GM21360 (cell line): Measurements from ENCODE around the gene KLF7.

Experiments
- ATAC-seq: cut with Tn5 transposase; IDR thresholded peaks from one replicate; pipeline ENCODE4 v1.9.1; 2021; ENCODE audit warnings: mild to moderate bottlenecking, moderate library complexity; ENCODE audit not compliant: unreplicated experiment

The KLF7 gene

DNA sequence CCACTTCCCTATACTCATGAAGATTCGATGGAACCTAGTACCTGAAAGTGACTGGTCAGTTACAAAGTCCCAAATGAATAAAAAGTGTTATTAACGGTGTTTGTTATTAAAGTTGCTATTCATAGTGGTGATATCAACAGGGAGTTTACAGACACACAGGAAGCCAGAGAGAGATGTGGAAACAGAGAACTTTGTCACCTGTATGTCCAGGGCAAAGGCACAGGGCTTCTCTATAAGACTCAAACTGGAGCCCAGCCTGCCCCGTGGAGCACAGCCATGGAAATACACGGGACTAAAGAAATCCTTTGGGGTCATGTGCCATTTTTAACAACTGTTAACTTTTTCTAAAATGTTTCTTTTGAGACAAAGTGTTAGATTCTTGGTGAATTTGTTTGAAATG is 68.5 kb downstream of the KLF7 start:
- ATAC-seq = no peak

DNA sequence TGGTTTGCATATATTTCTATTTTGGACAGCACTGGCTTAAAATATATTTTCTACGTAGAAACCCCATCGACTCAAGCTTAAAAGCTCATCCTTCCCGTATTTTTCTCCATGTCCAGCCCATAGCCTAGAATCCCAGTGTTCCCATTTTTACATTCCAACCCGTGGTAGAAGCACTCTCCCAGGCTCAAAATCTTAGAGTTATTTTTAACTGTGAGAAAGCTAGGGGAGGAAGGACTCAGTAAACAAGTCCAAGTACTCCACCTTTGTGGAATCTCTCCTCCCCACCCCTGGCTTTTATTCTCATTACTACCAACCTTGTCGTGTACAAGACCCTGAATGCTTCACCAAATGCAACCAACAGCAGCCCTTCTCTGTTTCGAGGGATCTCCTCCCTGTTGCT is 69.8 kb downstream of the KLF7 start:
- no peak for ATAC-seq

DNA sequence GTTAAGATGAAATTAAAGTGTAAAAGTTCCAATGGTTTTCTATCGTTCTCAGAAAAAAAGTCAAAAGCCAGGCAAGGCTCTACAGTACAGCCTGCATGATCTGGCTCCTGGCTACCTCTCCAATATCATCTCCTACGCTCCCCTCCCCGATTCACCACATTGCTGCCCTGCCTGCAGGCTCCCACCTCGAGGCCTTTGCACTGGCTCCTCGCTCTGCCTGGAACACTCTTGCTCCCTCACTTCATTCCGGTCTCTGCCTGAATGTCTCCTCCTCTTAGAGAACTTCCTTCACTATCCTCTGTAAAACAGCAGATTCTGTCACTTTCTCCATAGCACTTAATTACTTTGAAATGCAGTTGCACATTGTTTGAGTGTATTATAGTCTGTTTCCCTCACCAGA is 72.5 kb downstream of the KLF7 start:
- ATAC-seq = no peak

DNA sequence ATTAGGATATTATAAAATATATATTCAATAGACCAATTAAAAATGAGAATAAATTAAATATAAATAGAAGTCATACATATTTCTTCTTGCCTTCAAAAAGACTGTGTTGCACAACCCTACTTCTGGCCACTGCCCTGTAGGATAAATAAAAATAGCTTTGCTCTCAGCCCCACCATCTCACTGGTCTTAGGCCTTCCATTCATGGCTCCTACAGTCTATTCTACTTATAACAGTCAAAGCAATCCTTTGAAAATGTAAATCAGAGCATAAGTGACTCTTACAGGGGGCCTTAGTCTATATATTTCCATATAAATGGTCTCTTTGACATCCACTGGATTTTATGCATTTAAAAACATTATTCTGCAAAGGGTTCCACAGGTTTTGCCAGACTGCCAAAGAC is 72.9 kb downstream of the KLF7 start:
- no peak for ATAC-seq

DNA sequence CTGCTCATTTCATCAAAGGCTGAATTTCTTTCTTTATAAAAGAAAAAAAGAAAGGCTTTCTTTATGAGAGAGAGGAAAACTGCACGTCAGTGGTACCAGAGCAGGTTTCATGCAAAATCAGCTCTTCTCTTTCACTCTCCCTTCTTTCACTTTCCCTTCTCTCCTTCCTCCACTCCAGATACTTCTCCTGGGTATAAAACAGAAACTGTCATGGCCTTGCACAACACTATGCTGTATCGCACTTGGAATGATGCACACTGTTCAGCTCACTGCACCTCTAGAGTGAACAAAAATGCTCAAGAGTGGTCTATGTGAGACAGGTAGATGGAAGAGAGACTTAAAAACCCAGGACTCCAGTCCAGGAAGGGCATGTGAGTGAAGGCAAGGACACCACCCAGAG is 73.8 kb downstream of the KLF7 start:
- ATAC-seq = no peak

DNA sequence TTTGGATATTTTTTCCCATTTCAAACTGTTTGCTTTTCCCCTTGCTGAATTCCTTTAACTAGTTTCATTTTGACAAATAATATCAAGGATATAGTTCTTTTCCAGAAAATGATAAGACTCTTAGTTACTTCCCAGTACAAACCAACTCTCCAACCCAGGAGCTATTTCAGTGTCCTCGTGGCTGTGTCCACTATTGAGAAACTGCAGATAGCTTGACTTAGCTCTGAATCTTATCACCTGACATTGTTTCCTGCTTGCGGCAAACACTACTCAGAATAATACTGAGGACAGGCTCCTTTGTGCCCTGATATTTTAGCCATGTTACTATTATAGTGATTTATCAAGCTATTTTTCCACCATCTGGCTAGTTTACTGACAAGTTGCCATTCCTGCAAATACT is 74.6 kb downstream of the KLF7 start:
- no peak for ATAC-seq

DNA sequence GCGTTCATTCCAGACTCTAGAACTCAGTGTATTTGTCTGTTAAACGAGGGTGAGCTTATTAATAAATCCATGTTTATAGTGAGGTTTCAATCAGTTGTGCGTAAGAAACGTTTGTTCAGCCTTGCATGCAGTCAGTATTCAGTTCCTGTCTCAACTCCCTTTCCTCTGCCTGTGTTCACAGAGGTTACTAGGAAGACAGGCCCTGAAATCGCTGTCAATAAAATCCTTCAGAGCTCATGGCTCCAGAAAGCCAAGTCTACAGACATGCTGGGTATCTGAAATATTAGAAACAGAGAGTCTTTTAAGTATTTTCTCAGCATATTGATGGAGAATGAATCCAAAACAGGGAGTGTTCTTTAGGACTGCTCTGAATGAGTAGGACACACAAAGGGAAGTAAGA is 75.4 kb downstream of the KLF7 start:
- ATAC-seq = no peak

DNA sequence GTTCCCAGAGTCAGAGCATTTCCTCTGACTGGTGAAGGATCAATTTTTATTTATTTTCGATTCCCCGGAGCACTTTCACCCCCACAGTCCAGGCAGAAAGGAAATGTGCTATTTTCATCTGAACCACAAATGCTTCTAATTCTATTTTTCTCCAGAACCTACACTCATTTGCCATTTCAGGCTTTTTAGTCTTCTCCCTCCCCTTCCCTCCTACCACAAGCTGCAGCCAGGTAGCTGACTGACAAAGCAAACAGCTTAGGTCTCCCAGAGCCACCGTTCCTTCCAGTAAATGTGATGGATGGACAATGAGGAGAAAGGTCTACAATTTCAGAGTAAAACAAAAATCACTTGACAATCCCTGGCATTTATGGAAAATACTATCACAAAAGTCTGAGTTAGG is 76.9 kb downstream of the KLF7 start:
- no peak for ATAC-seq

DNA sequence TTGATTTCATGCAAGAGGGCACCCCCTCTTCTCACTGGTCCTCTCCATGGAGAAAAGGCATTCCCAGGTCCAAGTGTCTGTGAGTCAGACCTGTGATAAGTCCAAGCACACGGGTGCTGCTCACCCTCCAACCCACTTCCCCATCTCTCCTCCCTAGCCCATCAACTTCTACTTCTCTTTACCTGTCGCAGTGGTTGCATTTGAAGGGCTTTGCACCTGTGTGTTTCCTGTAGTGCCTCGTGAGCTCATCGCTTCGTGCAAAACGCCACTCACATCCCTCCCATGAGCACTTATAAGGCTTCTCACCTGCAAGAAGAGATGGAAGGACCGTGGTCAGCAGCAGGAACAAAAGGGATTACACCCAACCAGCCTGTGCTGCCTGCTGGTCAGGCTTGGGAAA is 77.5 kb downstream of the KLF7 start:
- no peak for ATAC-seq

DNA sequence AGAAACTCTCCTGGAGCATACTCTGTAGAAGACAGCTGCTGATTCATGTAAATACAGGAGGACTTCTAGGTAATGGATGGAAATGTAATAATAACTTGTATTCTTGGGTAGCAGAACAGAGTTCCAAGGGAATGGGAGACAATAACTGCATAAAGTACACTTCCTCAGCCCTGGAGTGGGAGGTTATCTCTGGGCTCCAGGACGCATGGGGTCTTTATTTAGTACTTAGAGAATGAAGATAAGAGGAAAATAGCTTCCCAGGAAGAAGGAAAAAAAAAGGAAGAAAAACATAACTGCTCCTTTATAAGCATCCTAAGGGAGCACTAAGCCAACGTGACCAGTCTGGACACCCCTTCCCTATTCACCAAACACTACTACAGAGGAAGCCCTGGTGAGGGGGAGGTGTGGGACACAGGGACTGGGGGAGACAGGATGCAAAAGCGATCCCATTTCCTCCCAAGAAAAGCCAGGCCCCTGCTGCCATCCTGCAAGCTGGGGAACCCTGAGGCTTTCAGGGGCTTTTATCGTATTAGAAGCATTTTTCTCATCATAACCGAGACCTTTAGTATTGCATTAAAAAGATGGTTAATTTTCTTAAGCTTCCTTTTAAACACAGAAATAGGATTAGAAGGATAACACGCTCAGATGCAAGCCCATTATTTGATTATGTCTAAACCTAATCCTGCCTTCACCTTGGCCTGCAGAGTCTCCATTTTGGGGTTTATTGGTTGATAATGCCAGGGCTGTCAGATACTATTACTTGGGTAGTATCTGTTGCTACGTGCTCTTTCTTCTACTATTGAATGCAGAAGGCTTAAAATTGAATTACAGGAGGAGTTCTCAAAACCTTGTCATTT is 78.5 kb downstream of the KLF7 start:
- no peak for ATAC-seq

DNA sequence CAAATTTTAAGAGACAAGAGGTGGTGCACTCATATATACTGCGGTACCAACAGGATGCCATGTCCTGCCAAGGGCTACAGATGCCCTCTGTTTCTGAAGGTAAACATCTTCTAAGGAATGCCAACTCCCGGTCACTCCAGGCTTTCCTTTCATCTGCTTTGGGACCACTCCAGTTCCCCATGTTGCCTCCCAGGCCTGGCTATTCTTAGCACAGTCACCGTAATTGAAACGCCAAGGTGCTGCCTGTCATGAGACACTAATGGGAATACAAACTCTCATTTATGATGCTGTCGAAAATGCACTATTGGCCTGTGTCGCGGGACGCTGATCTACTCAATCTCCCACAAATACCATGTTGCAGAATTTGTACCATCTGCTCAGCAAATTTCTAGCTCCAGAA is 79.6 kb downstream of the KLF7 start:
- no peak for ATAC-seq

DNA sequence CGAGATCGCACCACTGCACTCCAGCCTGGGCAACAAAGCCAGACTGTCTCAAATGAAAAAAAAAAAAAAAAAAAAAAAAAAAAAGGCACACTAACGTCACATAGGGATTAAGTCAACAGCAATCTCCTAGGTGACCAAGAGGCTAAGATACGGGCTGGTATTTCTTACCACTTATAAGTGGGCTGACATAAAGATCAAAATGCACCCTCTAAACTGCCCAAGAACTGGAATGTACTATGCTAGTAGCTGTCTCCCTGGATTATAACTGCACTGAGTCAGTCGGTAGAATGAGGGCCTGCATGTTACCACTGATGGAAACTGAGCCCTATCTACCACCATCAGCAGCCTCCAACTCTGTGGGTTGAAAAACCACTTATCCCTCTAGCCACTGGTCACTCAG is 80.6 kb downstream of the KLF7 start:
- no peak for ATAC-seq

DNA sequence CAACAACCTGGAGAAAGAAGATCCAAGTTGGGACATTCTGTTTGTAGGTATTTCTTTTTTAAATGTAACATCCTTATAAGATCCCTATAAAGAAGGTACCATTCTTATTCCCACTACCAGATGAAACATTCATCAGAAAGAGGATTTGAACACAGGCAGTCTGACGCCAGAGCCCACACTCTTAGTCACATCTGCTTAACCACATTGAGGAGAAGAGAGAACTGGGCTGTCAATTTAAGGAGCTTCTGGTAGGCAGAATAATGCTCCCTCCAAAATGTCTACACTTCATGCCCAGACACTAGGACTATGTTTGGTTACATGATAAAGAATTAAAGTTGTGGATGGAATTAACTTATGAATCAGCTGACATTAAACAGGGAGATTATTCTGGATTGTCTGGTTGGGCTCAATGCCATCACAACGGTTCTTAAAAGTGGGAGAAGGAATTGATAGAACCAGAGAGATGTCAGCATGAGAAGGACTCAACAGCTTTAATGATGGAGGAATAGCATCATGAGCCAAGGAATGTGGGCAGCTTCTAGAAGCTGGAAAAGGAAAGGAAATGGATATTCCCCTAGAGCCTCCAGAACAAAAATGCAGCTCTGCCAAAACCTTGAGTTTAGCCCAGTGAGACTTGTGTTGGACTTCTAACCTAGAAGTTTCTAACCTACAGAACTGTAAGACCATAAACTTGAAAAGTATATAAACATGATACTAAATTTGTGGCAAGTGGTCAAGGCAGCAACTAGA is 82.2 kb downstream of the KLF7 start:
- ATAC-seq = no peak

DNA sequence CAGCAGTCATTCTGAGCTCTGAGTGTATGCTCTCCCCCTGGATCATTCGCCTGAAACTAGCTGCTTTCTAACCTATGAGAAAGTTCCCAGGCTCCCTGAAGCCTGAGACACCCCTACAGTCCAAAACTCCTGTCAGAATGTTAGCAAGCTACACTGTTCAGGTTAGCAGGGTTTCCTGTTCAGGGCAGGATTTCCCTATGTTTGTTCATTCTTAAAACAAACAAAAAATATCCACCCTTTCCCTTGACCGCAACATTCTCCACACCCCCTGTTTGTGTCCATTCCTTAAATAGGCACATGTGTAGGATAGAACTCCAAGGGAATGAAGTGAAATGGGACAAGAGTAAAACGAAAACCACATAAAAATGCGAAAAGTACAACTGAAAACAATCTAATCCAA is 83.1 kb downstream of the KLF7 start:
- no peak for ATAC-seq

DNA sequence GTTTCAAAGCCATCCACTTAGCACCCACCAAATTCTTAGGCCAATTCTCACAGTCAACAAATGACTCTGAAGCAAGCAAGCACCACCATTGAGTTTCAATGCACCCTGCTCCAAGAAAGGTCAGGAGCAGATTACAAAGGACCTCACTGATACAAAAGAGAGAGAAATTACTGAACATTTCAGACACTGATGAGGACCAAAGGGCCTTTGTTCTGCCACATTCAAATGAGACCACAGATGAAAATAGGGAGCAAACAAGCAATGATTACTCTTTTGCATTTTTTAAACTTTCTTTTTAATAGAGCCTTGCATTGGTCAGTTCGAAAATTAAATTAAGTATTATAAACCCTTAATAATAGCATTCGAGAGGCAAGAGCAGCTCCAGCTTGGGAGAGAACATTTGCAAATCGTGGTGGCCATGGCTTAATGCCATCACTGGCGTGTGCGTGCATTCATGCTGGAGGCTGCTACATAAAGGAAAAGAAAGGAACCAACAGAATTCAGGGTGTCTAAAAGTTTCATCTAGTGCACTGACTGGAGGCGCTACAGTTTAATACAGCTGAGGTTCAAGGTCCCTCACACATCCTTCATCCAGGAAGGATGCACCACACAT is 87.5 kb downstream of the KLF7 start:
- no peak for ATAC-seq

DNA sequence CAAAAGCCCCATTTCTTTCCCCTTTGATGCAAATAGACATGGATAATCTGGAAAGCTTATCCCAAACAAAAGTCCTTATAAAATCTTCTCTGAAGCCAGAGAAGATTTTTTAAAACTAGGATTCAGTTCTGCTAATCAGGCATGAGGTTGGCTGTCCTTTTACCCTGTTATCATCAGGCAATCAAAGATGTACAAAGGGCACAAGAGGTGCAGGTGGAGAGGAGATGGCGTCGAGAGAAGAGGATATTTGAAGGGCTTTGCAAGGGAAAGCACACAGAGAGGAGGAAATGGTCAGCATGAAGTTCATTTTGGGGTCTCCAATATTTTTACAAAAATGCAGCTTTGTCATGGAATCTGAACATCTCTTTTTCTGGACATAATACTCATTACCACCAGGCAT is 88.5 kb downstream of the KLF7 start:
- no peak for ATAC-seq

DNA sequence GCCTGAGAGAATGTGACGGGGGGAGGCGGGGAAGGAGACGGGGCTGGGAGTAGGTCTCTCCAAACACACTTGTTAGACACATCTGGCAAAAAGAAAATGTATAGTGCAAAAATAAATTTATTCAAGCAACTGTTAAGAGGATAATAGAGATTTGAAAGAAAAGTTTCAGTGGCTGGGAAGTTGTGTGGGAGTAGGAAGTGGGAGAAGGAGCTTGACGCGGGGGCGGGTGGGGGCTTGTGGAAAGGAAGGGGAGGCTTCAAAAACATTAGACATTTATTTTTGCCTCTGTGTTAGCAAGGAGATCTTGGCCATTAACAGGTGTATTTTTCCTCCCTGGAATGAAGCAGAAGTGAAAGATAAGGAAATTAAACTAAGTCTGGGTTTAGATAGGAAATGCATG is 90.3 kb downstream of the KLF7 start:
- no peak for ATAC-seq

DNA sequence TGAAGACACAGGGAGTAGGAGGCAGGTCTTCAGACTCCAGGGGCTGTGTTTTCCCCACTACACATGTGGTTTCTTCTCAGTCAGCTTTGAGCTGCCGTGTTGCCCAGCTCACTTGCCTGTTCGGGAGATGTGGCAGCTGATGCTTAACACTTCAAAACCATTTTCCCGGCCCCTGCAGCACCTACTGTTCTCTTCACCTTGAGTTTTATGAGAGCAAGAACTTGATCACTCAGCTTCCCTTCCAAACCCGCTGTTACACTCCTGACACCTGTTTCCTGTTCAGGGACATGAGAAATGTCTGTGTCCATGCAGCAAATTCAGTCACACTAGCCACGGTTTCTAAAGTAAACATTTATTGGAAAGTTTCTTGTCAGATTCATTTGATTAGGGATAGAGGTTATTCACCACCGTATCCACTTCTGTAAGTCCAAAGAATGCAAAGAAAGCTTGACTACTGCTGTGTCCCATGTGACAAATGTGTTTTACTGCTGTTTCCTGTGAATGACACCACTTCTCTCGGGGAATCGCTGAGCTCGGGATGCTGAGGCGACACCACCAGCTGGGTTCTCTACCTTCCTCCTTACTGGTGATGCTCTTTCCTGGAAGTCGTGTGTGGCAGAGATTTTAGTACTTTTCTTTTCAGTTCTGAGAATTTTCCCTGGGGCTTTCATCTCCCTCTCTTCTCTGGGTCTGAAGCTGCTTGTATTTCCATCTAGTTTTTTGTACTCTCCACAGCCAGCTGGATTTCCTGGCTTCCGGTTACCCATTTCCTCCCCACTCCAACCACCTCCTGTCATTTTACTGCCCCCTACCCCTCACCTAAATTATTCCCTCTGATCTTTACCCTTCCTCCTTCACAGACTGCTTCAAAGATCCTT is 91.7 kb downstream of the KLF7 start:
- ATAC-seq = peak; percentile 39

DNA sequence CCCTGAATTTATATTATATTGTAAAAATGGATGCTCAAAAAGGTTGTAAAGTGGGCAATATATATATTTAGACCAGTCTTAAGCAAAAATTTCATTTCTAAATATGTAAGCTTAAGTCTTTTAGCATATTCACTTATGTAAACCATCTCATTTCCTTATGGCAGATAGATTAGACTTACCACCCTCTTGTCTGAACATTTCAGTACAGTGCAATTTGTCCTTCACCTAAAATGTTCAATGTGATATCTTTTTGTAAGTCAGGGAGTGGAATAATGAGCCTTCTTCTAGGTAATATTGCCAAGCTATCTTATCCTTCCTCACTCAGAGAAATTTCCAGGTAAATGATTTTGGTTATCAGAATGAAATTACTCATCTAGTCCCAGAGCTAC is 92.3 kb downstream of the KLF7 start:
- peak; percentile 8 for ATAC-seq

DNA sequence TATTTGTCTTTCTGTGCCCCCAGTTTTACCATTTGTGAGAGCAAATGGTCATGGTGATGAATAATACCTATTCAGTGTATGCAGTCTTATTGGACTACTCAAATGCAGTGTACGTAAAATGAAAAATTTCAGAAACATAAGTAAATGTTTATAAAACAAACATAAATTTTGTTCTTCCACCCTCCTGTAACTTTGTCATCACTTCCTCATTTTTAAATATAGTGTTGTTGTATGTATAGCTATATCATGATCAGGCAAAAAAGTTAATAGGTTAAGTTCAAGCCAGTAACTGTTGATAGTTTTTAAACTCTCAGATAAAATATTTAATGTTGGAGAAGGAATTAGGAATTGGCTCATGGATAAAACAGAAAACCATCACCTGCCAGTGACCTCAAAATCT is 93.2 kb downstream of the KLF7 start:
- no peak for ATAC-seq

DNA sequence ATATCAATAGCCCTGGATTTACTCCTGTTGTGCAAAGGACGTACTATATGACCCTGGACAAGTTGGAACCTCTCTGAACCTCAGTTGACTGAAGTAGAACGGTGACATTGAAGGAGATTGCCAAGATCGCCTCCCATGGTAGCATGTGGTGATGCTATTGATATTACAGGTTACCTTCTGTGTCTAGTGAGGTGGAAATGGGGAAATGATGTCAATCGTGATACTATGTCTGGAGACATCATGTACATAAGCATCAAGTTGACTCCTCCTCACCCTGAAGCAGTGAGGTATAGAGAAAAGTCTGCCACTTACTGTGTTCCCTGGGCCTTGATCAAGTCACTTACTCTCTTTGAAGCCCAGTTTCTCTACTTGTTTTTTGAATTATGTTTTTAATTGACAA is 93.9 kb downstream of the KLF7 start:
- ATAC-seq = peak; percentile 36
